CD4-positive, alpha-beta memory T cell (primary cell): ENCODE results near the gene POU2AF1. TPM values are rescaled to one million over a fixed set of nuclear protein-coding genes. Genes with fewer than 3 reads are reported as not detected.

Experiments used
- CTCF ChIA-PET: fragments of 350-600 bp; sonication (Branson Sonifier 250); formaldehyde crosslinking; loops from one replicate; lab custom pipeline; 2021; ENCODE audit warnings: inconsistent platforms; ENCODE audit not compliant: partially characterized antibody; lab: Charles Lee
- POLR2A ChIA-PET: fragments of 350-600 bp; sonication (Branson Sonifier 250); formaldehyde crosslinking; loops from one replicate; lab custom pipeline; 2021; ENCODE audit not compliant: partially characterized antibody; lab: Charles Lee
- DNase-seq, 5 donors: peaks; one replicate each; pipeline versions ENCODE4 v3.0.0 to v3.0.0-alpha.2; 2020 to 2022; ENCODE audit warnings: mixed read lengths in 1 of 5
- H3K27ac ChIP-seq: one replicate; pipeline ENCODE4 v1.7.0; 2013; ENCODE audit warnings: low read depth, low read length
- H3K27me3 ChIP-seq: 2 replicates; pipeline ENCODE4 v1.7.0; 2013; ENCODE audit warnings: mild to moderate bottlenecking, low read length, moderate library complexity; ENCODE audit not compliant: insufficient read depth
- H3K36me3 ChIP-seq: 2 replicates; pipeline ENCODE4 v1.7.0; 2013; ENCODE audit warnings: mild to moderate bottlenecking, low read length, moderate library complexity; ENCODE audit not compliant: insufficient read depth
- H3K4me1 ChIP-seq: 2 replicates; pipeline ENCODE4 v1.7.0; 2013; ENCODE audit warnings: mild to moderate bottlenecking, low read length, moderate library complexity; ENCODE audit not compliant: insufficient read depth
- H3K4me3 ChIP-seq, 2 donors: one replicate each; pipeline ENCODE4 v1.7.0; 2013; ENCODE audit warnings: low read length in 2 of 2, mild to moderate bottlenecking in 1 of 2
- H3K9me3 ChIP-seq, 2 donors: one replicate each; pipeline ENCODE4 v1.7.0; 2013; ENCODE audit warnings: low read length in 2 of 2, control low read depth in 1 of 2; ENCODE audit not compliant: control insufficient read depth in 1 of 2
- H3K27ac Mint-ChIP-seq, 7 donors: one replicate each; pipeline ENCODE4 v1.8.0; 2020 to 2021; ENCODE audit warnings: mixed read lengths in 7 of 7, mild to moderate bottlenecking in 6 of 7, inconsistent platforms in 3 of 7, moderate library complexity in 3 of 7
- H3K27me3 Mint-ChIP-seq, 2 donors: one replicate each; pipeline ENCODE4 v1.8.0; 2020 to 2021; ENCODE audit warnings: mixed read lengths in 2 of 2
- H3K36me3 Mint-ChIP-seq, 2 donors: one replicate each; pipeline ENCODE4 v1.8.0; 2020 to 2021; ENCODE audit warnings: mixed read lengths in 2 of 2, inconsistent platforms in 1 of 2, mild to moderate bottlenecking in 1 of 2
- H3K4me1 Mint-ChIP-seq, 4 donors: one replicate each; pipeline ENCODE4 v1.8.0; 2020 to 2021; ENCODE audit warnings: mixed read lengths in 4 of 4, mild to moderate bottlenecking in 1 of 4
- H3K4me3 Mint-ChIP-seq, 8 donors: one replicate each; pipeline ENCODE4 v1.8.0; 2020 to 2021; ENCODE audit warnings: mixed read lengths in 8 of 8, mild to moderate bottlenecking in 7 of 8, moderate library complexity in 6 of 8, inconsistent platforms in 3 of 8
- H3K9me3 Mint-ChIP-seq, 8 donors: one replicate each; pipeline ENCODE4 v1.8.0; 2020 to 2021; ENCODE audit warnings: mixed read lengths in 8 of 8, mild to moderate bottlenecking in 5 of 8, inconsistent platforms in 3 of 8, moderate library complexity in 1 of 8
- intact Hi-C: fragments of 100-400 bp; cut with micrococcal nuclease; formaldehyde crosslinking; loops from one replicate; pipeline ENCODE4 v1.15.1; 2023
- polyA plus RNA-seq, 2 donors: library from polyadenylated mRNA; unstranded; fragments of 300-500 nt; fragmentation: Illumina TruSeq; gene quantifications; one replicate each; pipeline ENCODE4 v1.2.3, GENCODE V29; 2021
- total RNA-seq, 2 experiments: library from RNA; stranded (reverse); gene quantifications; one replicate each; pipeline ENCODE4 v1.2.3, GENCODE V29; 2021

Gene POU2AF1
- total and polyA plus RNA-seq, 4 experiments from 2014 or later = 0.37 to 2.0 (median 0.56) TPM

DNA sequence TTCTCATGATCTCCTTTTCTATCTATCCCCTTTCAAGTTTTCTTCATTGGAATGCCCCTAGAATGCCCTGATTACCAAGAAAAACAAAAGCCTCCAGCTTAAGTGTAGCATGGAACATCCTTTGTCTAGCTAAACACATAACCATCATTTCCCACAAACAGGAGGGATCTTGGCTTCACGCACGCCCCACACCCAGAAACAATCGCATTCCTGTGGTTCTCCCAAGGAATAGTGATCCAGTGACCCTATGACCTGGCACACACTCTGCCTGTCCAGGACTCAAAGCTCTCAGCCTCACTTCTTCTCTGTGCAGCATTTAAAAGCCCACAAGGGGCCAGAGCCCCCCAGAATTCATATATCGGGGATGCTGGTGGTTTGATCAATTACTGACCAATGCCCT lies 9.3 kb upstream of the POU2AF1 start:
- Mint-ChIP-seq H3K27me3 (peaks cover 0 to 1% of the 10 kb centered on the region in 2 donors), H3K9me3 (peaks cover 0 to 7% (median 3%) of the 10 kb centered on the region in 8 donors), H3K36me3 (no peaks in the 10 kb centered on the region), H3K27ac (no peak overlapping the region), H3K4me1 (no peaks in the 10 kb centered on the region), H3K4me3 (no peak overlapping the region)
- H3K9me3 ChIP-seq = no peaks in the 10 kb centered on the region
- no peak overlapping the region for H3K4me3 ChIP-seq
- DNase-seq = no peak
- no peaks in the 10 kb centered on the region for H3K4me1 ChIP-seq
- H3K36me3 ChIP-seq = no peaks in the 10 kb centered on the region
- no peak overlapping the region for H3K27ac ChIP-seq
- POLR2A ChIA-PET = interaction anchor here (1.6 kb wide), 1 partner anchor 9 kb away, joined by 4 read pairs; the partner anchor contains the start of gene POU2AF1
- H3K27me3 ChIP-seq = no peaks in the 10 kb centered on the region
- CTCF ChIA-PET = interaction anchor here (1.5 kb wide), 1 partner anchor 29 kb away, joined by 3 read pairs; no protein-coding TSS in a partner anchor
- intact Hi-C loops = no loop called here

DNA sequence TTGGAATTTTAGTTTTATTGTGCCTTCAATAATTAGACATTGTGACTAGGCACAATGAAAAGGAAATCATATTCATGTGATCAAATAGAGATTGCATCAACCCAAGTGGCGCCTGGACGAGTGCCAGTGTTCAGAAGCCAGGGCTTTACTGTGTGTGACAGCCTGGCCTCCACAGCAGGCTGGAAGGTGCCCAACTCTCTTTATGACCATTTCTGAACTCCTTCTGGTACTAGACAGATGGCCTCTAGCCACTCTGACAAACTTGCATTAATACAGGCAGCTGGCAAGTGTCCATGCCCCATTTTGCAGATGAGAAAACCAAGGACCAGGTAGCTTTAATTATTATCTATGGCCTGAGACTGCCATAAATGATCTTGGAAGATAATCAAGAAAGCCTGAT lies 8.3 kb upstream of the POU2AF1 start:
- H3K27me3 Mint-ChIP-seq = peaks cover 0 to 1% of the 10 kb centered on the region in 2 donors
- H3K27ac ChIP-seq = no peak overlapping the region
- H3K9me3 Mint-ChIP-seq = peaks cover 0 to 7% (median 3%) of the 10 kb centered on the region in 8 donors
- no peaks in the 10 kb centered on the region for H3K27me3 ChIP-seq
- no peak overlapping the region for H3K27ac Mint-ChIP-seq
- ChIA-PET CTCF (interaction anchor here (1.5 kb wide), 1 partner anchor 30 kb away, joined by 3 read pairs; no protein-coding TSS in a partner anchor), POLR2A (no interaction called here)
- DNase-seq = no peak
- no peaks in the 10 kb centered on the region for H3K36me3 ChIP-seq
- intact Hi-C loops = no loop called here
- no peak overlapping the region for H3K4me3 ChIP-seq
- no peaks in the 10 kb centered on the region for H3K4me1 ChIP-seq
- no peaks in the 10 kb centered on the region for H3K9me3 ChIP-seq
- H3K36me3 Mint-ChIP-seq = no peaks in the 10 kb centered on the region
- no peak overlapping the region for H3K4me3 Mint-ChIP-seq
- H3K4me1 Mint-ChIP-seq = no peaks in the 10 kb centered on the region

DNA sequence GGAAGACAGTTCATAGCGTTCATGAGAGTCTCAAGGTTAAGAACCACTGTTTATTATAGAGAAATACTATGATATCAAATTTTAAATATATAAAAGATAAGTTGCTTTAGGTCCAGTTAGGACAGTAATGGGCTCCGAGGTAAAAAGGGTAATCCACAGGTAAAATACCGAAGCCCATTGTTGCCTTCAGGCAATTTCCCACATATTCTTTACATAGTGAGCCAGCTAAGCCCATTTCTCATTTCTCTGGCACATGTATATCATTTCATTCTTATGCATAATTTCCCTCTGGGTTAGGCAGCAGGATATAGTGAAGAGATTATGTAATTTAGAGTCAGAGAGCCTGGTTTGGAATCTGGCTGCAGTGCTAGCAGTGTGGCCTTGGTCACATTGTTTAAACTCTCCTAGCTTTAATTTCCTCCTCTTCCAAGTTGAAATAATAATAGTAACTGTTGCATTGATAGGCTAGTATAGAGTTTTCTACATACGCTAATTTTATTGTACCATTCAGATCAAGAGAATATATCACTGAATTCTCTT lies 7.6 kb upstream of the POU2AF1 start:
- ChIA-PET POLR2A (no interaction called here), CTCF (no interaction called here)
- peaks cover 0 to 1% of the 10 kb centered on the region in 2 donors for H3K27me3 Mint-ChIP-seq
- H3K27ac Mint-ChIP-seq = no peak overlapping the region
- Histone ChIP-seq H3K27ac (no peak overlapping the region), H3K27me3 (no peaks in the 10 kb centered on the region), H3K9me3 (no peaks in the 10 kb centered on the region), H3K4me1 (no peaks in the 10 kb centered on the region), H3K36me3 (no peaks in the 10 kb centered on the region), H3K4me3 (no peak overlapping the region)
- H3K9me3 Mint-ChIP-seq = peaks cover 0 to 7% (median 3%) of the 10 kb centered on the region in 8 donors
- H3K4me1 Mint-ChIP-seq = no peaks in the 10 kb centered on the region
- H3K4me3 Mint-ChIP-seq = no peak overlapping the region
- intact Hi-C loops = no loop called here
- no peaks in the 10 kb centered on the region for H3K36me3 Mint-ChIP-seq
- DNase-seq = no peak

DNA sequence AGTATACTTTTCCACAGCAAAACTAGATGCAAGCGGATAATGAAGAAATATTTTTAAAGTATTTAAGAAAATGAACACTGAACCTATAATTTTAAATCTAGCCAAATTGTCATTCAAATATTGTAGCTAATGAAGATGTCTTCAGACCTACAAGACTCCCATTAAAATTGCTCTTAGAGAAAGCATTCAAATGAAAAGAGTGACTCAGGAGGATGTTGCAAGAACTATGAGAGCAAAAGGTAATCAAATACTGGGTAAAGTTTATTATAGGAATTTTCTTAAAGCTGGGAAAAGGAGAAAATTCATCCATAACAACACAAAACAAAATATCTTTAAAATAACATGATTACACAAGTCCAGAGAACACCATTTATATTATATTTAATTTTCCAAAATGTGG lies 5.4 kb upstream of the POU2AF1 start:
- Mint-ChIP-seq H3K9me3 (peaks cover 0 to 7% (median 3%) of the 10 kb centered on the region in 8 donors), H3K27me3 (peaks cover 0 to 1% of the 10 kb centered on the region in 2 donors), H3K27ac (no peak overlapping the region), H3K36me3 (no peaks in the 10 kb centered on the region), H3K4me3 (no peak overlapping the region), H3K4me1 (peaks cover 5 to 15% (median 10%) of the 10 kb centered on the region in 4 donors)
- intact Hi-C loops = no loop called here
- Histone ChIP-seq H3K9me3 (no peaks in the 10 kb centered on the region), H3K4me1 (peaks cover 6% of the 10 kb centered on the region), H3K36me3 (no peaks in the 10 kb centered on the region), H3K4me3 (no peak overlapping the region), H3K27ac (no peak overlapping the region), H3K27me3 (no peaks in the 10 kb centered on the region)
- ChIA-PET POLR2A (no interaction called here), CTCF (interaction anchor here (1.5 kb wide), 1 partner anchor 62 kb away, joined by 7 read pairs; no protein-coding TSS in a partner anchor)
- DNase-seq = no peak

DNA sequence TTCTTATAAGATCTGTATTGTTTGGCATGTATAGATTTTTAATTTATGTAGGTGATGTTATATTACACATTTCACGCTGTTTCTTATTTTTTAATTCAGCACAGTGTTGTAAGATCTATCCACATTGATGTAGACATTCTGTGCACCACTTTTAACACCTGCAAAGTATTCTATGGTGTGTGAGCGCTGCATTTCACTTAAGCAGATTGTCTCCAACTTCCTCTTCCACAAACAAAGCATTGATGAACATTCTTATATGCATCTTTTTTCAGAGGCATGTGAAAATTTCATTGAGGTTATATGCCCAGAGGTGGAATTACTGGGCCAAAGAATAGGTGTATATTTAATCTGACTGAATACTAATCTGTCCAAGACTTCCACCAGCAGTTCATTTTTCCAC lies 3.4 kb upstream of the POU2AF1 start:
- H3K9me3 Mint-ChIP-seq = peaks cover 0 to 7% (median 3%) of the 10 kb centered on the region in 8 donors
- intact Hi-C loops = no loop called here
- no peak overlapping the region for H3K4me3 Mint-ChIP-seq

DNA sequence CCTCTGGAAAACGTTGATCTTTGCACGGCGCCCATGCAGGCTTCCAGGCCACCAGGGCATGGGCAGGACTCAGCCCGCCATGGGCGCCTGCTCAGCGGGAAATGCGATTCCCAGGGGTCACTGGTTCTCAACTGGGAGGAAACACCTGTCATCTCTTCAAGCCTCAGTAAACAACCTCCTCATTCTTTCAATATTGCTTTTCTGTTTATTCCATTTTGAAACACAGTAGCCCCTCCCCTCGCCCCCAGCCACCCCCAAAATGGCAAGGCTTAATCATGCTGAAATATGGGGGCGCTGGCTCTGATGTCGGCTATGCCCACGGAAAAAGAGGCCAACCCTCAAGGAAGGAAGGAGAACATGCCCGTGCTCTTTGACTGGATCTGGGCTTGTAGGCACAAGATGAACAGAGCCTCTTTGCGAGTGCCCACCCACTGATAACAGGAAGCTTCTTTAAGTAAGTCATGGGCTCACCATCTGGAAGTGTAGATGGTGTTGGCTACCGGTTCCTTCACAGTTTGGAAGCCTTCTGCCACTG lies 594 bp upstream of the POU2AF1 start:
- CTCF ChIA-PET = interaction anchor here (1.3 to 3.1 kb wide), 4 partner anchors 18 to 97 kb away, joined by 4 to 14 read pairs (median 8); no protein-coding TSS in a partner anchor
- Histone ChIP-seq H3K4me3 (peak overlapping the region in 1 of 2 donors; percentile 46), H3K27me3 (no peaks in the 10 kb centered on the region), H3K36me3 (no peaks in the 10 kb centered on the region), H3K4me1 (peaks cover 24% of the 10 kb centered on the region), H3K27ac (peak overlapping the region; percentile 27), H3K9me3 (no peaks in the 10 kb centered on the region)
- POLR2A ChIA-PET = interaction anchor here (1.2 kb wide), 1 partner anchor 9 kb away, joined by 4 read pairs; no protein-coding TSS in a partner anchor
- peak overlapping the region; percentile 77 to 91 (median 87) for H3K4me3 Mint-ChIP-seq
- H3K4me1 Mint-ChIP-seq = peaks cover 14 to 30% (median 24%) of the 10 kb centered on the region in 4 donors
- no peak for DNase-seq
- H3K36me3 Mint-ChIP-seq = no peaks in the 10 kb centered on the region
- intact Hi-C loops = loop anchor here (2.0 to 5.0 kb wide), 3 partner anchors 13 to 68 kb away; no protein-coding TSS in a partner anchor
- H3K27ac Mint-ChIP-seq = peak overlapping the region in 6 of 7 donors; percentile 13 to 95 (median 72)
- H3K9me3 Mint-ChIP-seq = peaks cover 0 to 4% (median 0%) of the 10 kb centered on the region in 8 donors
- H3K27me3 Mint-ChIP-seq = no peaks in the 10 kb centered on the region

More for the DNA sequence above, 3.4 kb upstream of the POU2AF1 start:
- ChIA-PET POLR2A (no interaction called here), CTCF (interaction anchor here (1.5 kb wide), 1 partner anchor 46 kb away, joined by 4 read pairs; no protein-coding TSS in a partner anchor)
- no peaks in the 10 kb centered on the region for H3K27me3 Mint-ChIP-seq
- no peak for DNase-seq
- H3K36me3 Mint-ChIP-seq = no peaks in the 10 kb centered on the region
- H3K27ac ChIP-seq = no peak overlapping the region
- H3K4me3 ChIP-seq = no peak overlapping the region
- H3K27me3 ChIP-seq = no peaks in the 10 kb centered on the region
- H3K4me1 ChIP-seq = peaks cover 24% of the 10 kb centered on the region
- peaks cover 14 to 30% (median 22%) of the 10 kb centered on the region in 4 donors for H3K4me1 Mint-ChIP-seq
- H3K27ac Mint-ChIP-seq = peak overlapping the region in 1 of 7 donors; percentile 36
- H3K36me3 ChIP-seq = no peaks in the 10 kb centered on the region
- no peaks in the 10 kb centered on the region for H3K9me3 ChIP-seq
